IMR-90 (cell line): ENCODE measurements around the gene NTM. TPM values are rescaled to one million over a fixed set of nuclear protein-coding genes. Genes with fewer than 3 reads are reported as not detected.

Source experiments
- ATAC-seq: fragments of 200-7000 bp; cut with Tn5 transposase; 2 replicates; pipeline ENCODE4 v1.9.1; 2020; ENCODE audit warnings: low read depth, mild to moderate bottlenecking, moderate library complexity
- BruUV-seq: library from RNA; stranded (reverse); fragments of 400-500 nt; replicated peaks from 2 replicates; lab custom pipeline; 2021; lab: Mats Ljungman, UMichigan
- CTCF ChIA-PET: fragments of 300-600 bp; formaldehyde crosslinking; extraction: SDS; loops from one replicate; lab custom pipeline; 2021; ENCODE audit warnings: antibody characterized with exemption; lab: Yijun Ruan, JAX
- POLR2A ChIA-PET: fragments of 300-600 bp; sonication (Branson Sonifier 250); formaldehyde crosslinking; loops from one replicate; lab custom pipeline; 2022; ENCODE audit warnings: antibody characterized with exemption; ENCODE audit not compliant: unreplicated experiment; lab: Charles Lee
- DNase-seq: peaks from one replicate; pipeline ENCODE4 v3.0.0; 2013
- H2AFZ ChIP-seq: replicated peaks from 2 replicates; pipeline ENCODE3; 2013; ENCODE audit warnings: low read length, mild to moderate bottlenecking; ENCODE audit not compliant: poor library complexity
- H2AK5ac ChIP-seq: 2 replicates; pipeline ENCODE4 v1.6.1; 2013; ENCODE audit warnings: low read depth, low read length, inconsistent platforms
- H2AK9ac ChIP-seq: replicated peaks from 2 replicates; pipeline ENCODE3; 2013; ENCODE audit warnings: mild to moderate bottlenecking, low read depth, low read length, moderate library complexity; ENCODE audit not compliant: poor library complexity
- H2BK120ac ChIP-seq: 2 replicates; pipeline ENCODE4 v1.6.1; 2013; ENCODE audit warnings: low read depth, low read length, inconsistent platforms
- H2BK15ac ChIP-seq: 3 replicates; pipeline ENCODE4 v1.6.1; 2013; ENCODE audit warnings: low read depth, low read length, inconsistent platforms
- H2BK20ac ChIP-seq: 2 replicates; pipeline ENCODE4 v1.6.1; 2013; ENCODE audit warnings: low read depth, mild to moderate bottlenecking, inconsistent platforms, low read length, moderate library complexity
- H2BK5ac ChIP-seq: 2 replicates; pipeline ENCODE4 v1.6.1; 2013; ENCODE audit warnings: mild to moderate bottlenecking, low read depth, low read length, inconsistent platforms; ENCODE audit not compliant: poor library complexity, severe bottlenecking
- H3K14ac ChIP-seq: replicated peaks from 2 replicates; pipeline ENCODE4 v1.6.1; 2013; ENCODE audit warnings: low read depth, low read length, inconsistent platforms
- H3K18ac ChIP-seq: 2 replicates; pipeline ENCODE4 v1.6.1; 2013; ENCODE audit warnings: low read depth, low read length, control low read depth
- H3K23ac ChIP-seq: 2 replicates; pipeline ENCODE4 v1.6.1; 2013; ENCODE audit warnings: low read depth, low read length, inconsistent platforms
- H3K27ac ChIP-seq: 2 replicates; pipeline ENCODE4 v1.5.1; 2013; ENCODE audit warnings: mild to moderate bottlenecking, control low read depth, low read length; ENCODE audit not compliant: insufficient read depth
- H3K27me3 ChIP-seq: 2 replicates; pipeline ENCODE4 v1.6.1; 2013; ENCODE audit warnings: low read length; ENCODE audit not compliant: control insufficient read depth, insufficient read depth
- H3K36me3 ChIP-seq: 2 replicates; pipeline ENCODE4 v1.6.1; 2013; ENCODE audit warnings: low read length, mixed read lengths; ENCODE audit not compliant: control insufficient read depth, insufficient read depth
- H3K4ac ChIP-seq: 2 replicates; pipeline ENCODE4 v1.6.1; 2013; ENCODE audit warnings: low read depth, low read length, inconsistent platforms
- H3K4me1 ChIP-seq: 2 replicates; pipeline ENCODE4 v1.6.1; 2013; ENCODE audit warnings: low read length, mixed read lengths; ENCODE audit not compliant: control insufficient read depth, insufficient read depth
- H3K4me2 ChIP-seq: 2 replicates; pipeline ENCODE4 v1.6.1; 2013; ENCODE audit warnings: low read depth, mild to moderate bottlenecking, control low read depth, low read length, moderate library complexity
- H3K4me3 ChIP-seq: 2 replicates; pipeline ENCODE4 v1.5.1; 2013; ENCODE audit warnings: low read depth, mild to moderate bottlenecking, control low read depth, low read length, moderate library complexity; ENCODE audit not compliant: insufficient read depth
- H3K56ac ChIP-seq: 2 replicates; pipeline ENCODE4 v1.6.1; 2013; ENCODE audit warnings: low read length, inconsistent platforms; ENCODE audit not compliant: insufficient read depth; ENCODE audit errors: extremely low read depth
- H3K79me1 ChIP-seq, 2 experiments: 2 replicates each; pipeline ENCODE4 v1.6.1; 2013; ENCODE audit warnings: low read length in 2 of 2, inconsistent platforms in 1 of 2, low read depth in 1 of 2
- H3K9ac ChIP-seq: 2 replicates; pipeline ENCODE4 v1.6.1; 2013; ENCODE audit warnings: low read depth, low read length, control low read depth
- H3K9me1 ChIP-seq: 2 replicates; pipeline ENCODE4 v1.6.1; 2013; ENCODE audit warnings: low read length, inconsistent platforms; ENCODE audit not compliant: insufficient read depth
- H3K9me3 ChIP-seq: 2 replicates; pipeline ENCODE4 v1.6.1; 2013; ENCODE audit warnings: low read length; ENCODE audit not compliant: control insufficient read depth, insufficient read depth
- H4K20me1 ChIP-seq: 2 replicates; pipeline ENCODE4 v1.6.1; 2013; ENCODE audit warnings: low read length, inconsistent platforms; ENCODE audit not compliant: insufficient read depth
- H4K5ac ChIP-seq: 2 replicates; pipeline ENCODE4 v1.6.1; 2013; ENCODE audit warnings: mild to moderate bottlenecking, low read depth, low read length, control low read depth
- H4K8ac ChIP-seq, 2 experiments: 2 replicates each; pipeline ENCODE4 v1.6.1; 2013; ENCODE audit warnings: low read depth in 2 of 2, low read length in 2 of 2, control low read depth in 1 of 2, inconsistent platforms in 1 of 2
- H4K91ac ChIP-seq: 2 replicates; pipeline ENCODE4 v1.6.1; 2013; ENCODE audit warnings: low read depth, low read length, inconsistent platforms; ENCODE audit not compliant: insufficient read depth
- CHD1 ChIP-seq: IDR thresholded peaks from 2 replicates; pipeline ENCODE4 v1.6.1; 2012; ENCODE audit warnings: low read depth, low read length, improper control_type of control experiment
- CTCF ChIP-seq: conservative IDR thresholded peaks from 2 replicates; pipeline ENCODE4 v1.5.1; 2012; ENCODE audit warnings: mild to moderate bottlenecking, low read depth, low read length, improper control_type of control experiment
- MAZ ChIP-seq: IDR thresholded peaks from 2 replicates; pipeline ENCODE4 v1.6.1; 2012; ENCODE audit warnings: low read depth, mild to moderate bottlenecking, low read length, improper control_type of control experiment, moderate library complexity, borderline replicate concordance
- MXI1 ChIP-seq: IDR thresholded peaks from 2 replicates; pipeline ENCODE4 v1.6.1; 2012; ENCODE audit warnings: low read depth, mild to moderate bottlenecking, low read length, moderate library complexity, borderline replicate concordance
- RAD21 ChIP-seq: IDR thresholded peaks from 2 replicates; pipeline ENCODE4 v1.6.1; 2012; ENCODE audit warnings: low read length, improper control_type of control experiment
- RCOR1 ChIP-seq: IDR thresholded peaks from 2 replicates; pipeline ENCODE4 v1.6.1; 2012; ENCODE audit warnings: mild to moderate bottlenecking, low read length, improper control_type of control experiment; ENCODE audit not compliant: insufficient replicate concordance
- WGBS, 2 experiments: methylation state at CpG; one replicate each; pipeline versions ENCODE4 v1.1.5 to v1.1.7; 2013; ENCODE audit warnings: missing lambda C conversion rate in 2 of 2; ENCODE audit not compliant: insufficient read length in 1 of 2; ENCODE audit errors: extremely low coverage in 2 of 2; 5-methylcytosine and 5-hydroxymethylcytosine counted together
- dilution Hi-C: fragments of 300-500 bp; cut with HindIII; formaldehyde crosslinking; loops from one replicate; pipeline ENCODE4 v1.14.3; 2018; ENCODE audit warnings: low sequenced_read_pairs; ENCODE audit not compliant: unreplicated experiment
- in situ Hi-C: fragments of 300-500 bp; cut with MboI; formaldehyde crosslinking; loops from 3 replicates; pipeline ENCODE4 v1.14.3; 2019; ENCODE audit warnings: low sequenced_read_pairs, inconsistent platforms, mixed read lengths
- intact Hi-C: fragments of 100-400 bp; cut with micrococcal nuclease; formaldehyde crosslinking; loops from 2 replicates; pipeline ENCODE4 v1.10.0; 2022
- polyA plus RNA-seq, 3 experiments: library from polyadenylated mRNA; depleted of rRNA; stranded (reverse); fragments of >200 nt; gene quantifications; 2 replicates each; pipeline ENCODE4 v1.2.3, GENCODE V29; 2012; ENCODE audit warnings: low replicate concordance in 1 of 3
- total RNA-seq: library from RNA; depleted of rRNA; stranded (reverse); fragments of >200 nt; gene quantifications from 2 replicates; pipeline ENCODE4 v1.2.3, GENCODE V29; 2012

The NTM gene
- total and polyA plus RNA-seq, 2 of the 4 experiments (the other 2 are of a cell fraction), result 19.5 to 25.5 TPM

- no TSS peak for BruUV-seq
- POLR2A ChIA-PET, result no interaction called here
- CTCF ChIA-PET, result no interaction called here
These were observed 481.7 kb downstream of the NTM start for GRCh38 chr11:131851964-131852755.

More at GRCh38 chr11:131851964-131852755, 481.7 kb downstream of the NTM start:
- H4K5ac ChIP-seq, result no peak overlapping the region
- 37% methylated on average over 2 of the region's 7 CpGs; no CpG with 5 or more reads in 1 of the 2 experiments for WGBS, 2 experiments
- H3K4me3 ChIP-seq, result no peak overlapping the region
- no peak overlapping the region for H3K27ac ChIP-seq
- no peaks in the 10 kb centered on the region for H3K36me3 ChIP-seq
- no peak overlapping the region for H2AK9ac ChIP-seq
- H3K4me2 ChIP-seq, result no peak overlapping the region
- intact Hi-C loops, result no loop called here
- no peak for DNase-seq
- no peak overlapping the region for H2AK5ac ChIP-seq
- H3K27me3 ChIP-seq, result peaks cover 39% of the 10 kb centered on the region
- H3K56ac ChIP-seq, result no peak overlapping the region
- no peaks in the 10 kb centered on the region for H3K9me1 ChIP-seq
- H3K14ac ChIP-seq, result no peak overlapping the region
- no peak overlapping the region for H4K8ac ChIP-seq
- H3K18ac ChIP-seq, result no peak overlapping the region
- no peak overlapping the region for H2BK15ac ChIP-seq
- in situ Hi-C loops, result no loop called here
- no peak for ATAC-seq
- no peaks in the 10 kb centered on the region for H3K4me1 ChIP-seq
- H4K20me1 ChIP-seq, result no peaks in the 10 kb centered on the region
- no peak overlapping the region for H2BK5ac ChIP-seq
- H2BK120ac ChIP-seq, result no peak overlapping the region
- no peak for TF ChIP-seq MAZ
- no peak for TF ChIP-seq CHD1
- no peak for TF ChIP-seq CTCF
- no peak for TF ChIP-seq RCOR1
- no peak for TF ChIP-seq MXI1
- TF ChIP-seq RAD21, result no peak
- no peaks in the 10 kb centered on the region for H3K9me3 ChIP-seq
- no peak overlapping the region for H3K9ac ChIP-seq
- no peak overlapping the region for H3K23ac ChIP-seq
- no peak overlapping the region for H3K4ac ChIP-seq
- H2AFZ ChIP-seq, result no peak overlapping the region
- H3K79me1 ChIP-seq, result no peaks in the 10 kb centered on the region
- no peak overlapping the region for H2BK20ac ChIP-seq
- no peak overlapping the region for H4K91ac ChIP-seq
- dilution Hi-C loops, result no loop called here
